ENCODE results near the gene MTHFD1. TPM values are rescaled to one million over a fixed set of nuclear protein-coding genes. Genes with fewer than 3 reads are reported as not detected.
A peak's percentile ranks its signal among the peaks of the same experiment; 100 is the strongest.

MTHFD1 gene
- total and polyA plus RNA-seq, 2 of the 4 experiments (the other 2 are of a cell fraction) = 32.2 to 64.9 TPM

DNA sequence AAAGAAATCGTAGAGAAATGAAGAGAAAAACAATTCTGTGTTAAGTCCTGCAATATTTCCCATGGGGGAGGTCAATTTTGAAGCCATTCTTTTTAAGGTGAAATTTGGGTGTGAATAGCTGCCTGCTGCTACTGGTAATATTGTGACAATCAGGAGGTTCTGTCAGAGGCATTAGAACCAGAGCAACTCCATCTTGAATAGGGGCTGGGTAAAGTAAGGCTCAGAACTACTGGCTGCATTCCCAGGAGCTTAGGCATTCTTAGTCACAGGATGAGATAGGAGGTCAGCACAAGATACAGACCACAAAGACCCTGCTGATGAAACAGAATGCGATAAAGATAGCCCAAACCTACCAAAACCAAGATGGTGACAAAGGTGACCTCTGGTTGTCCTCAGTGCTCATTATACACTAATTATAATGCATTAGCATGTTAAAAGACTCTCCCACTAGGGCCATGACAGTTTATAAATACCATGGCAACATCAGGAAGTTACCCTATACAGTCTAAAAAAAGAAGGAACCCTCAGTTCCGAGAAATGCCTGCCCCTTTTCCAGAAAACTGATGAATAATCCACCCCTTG, 24.8 kb upstream of the MTHFD1 start:
- 0 out of 2 replicates have a peak overlapping the region, but pooled peaks have one; percentile 52 for H2BK120ac ChIP-seq (ENCODE audit: low read depth, low read length)
- no peak overlapping the region for H2AFZ ChIP-seq (replicated peaks; ENCODE audit: low read length, poor library complexity)
- no TSS peak for BruUV-seq (replicated peaks)
- H4K8ac ChIP-seq (ENCODE audit: low read depth in 2 of 2, low read length in 2 of 2) = peak overlapping the region; percentile 14 to 64; a peak in 1 of 4 replicates
- CTCF ChIA-PET = no interaction called here
- POLR2A ChIA-PET (ENCODE audit: unreplicated experiment) = no interaction called here
- in situ Hi-C loops (cut with MboI; ENCODE audit: low sequenced_read_pairs) (no loop called here), dilution Hi-C loops (cut with HindIII; ENCODE audit: low sequenced_read_pairs, unreplicated experiment) (no loop called here), intact Hi-C loops (cut with micrococcal nuclease) (no loop called here)
- H3K14ac ChIP-seq (replicated peaks; ENCODE audit: low read depth, low read length) = 0 out of 2 replicates have a peak overlapping the region, but pooled peaks have one; percentile 32
- peaks cover 2% of the 10 kb centered on the region; the same call in 1 of the 2 replicates for H3K4me1 ChIP-seq (ENCODE audit: control insufficient read depth, insufficient read depth, low read length)
- no peak overlapping the region for H3K27ac ChIP-seq (ENCODE audit: insufficient read depth, low read length)
- 100% methylated on average over 1 of the region's 3 CpGs; no CpG with 5 or more reads in 1 of the 2 experiments for WGBS, 2 experiments (ENCODE audit: extremely low coverage in 2 of 2, insufficient read length in 1 of 2)
- H3K56ac ChIP-seq (ENCODE audit: extremely low read depth, insufficient read depth, low read length) = no peak overlapping the region
- DNase-seq = peak; percentile 83
- no peak overlapping the region for H2BK15ac ChIP-seq (ENCODE audit: low read depth, low read length)
- peak overlapping the region; percentile 68 for H2BK5ac ChIP-seq (ENCODE audit: low read depth, low read length, poor library complexity, severe bottlenecking)
- H3K18ac ChIP-seq (ENCODE audit: low read depth, low read length) = no peak overlapping the region; the same call in 1 of the 2 replicates
- no peaks in the 10 kb centered on the region for H3K79me1 ChIP-seq (ENCODE audit: low read depth in 1 of 2, low read length in 2 of 2)
- H3K23ac ChIP-seq (ENCODE audit: low read depth, low read length) = no peak overlapping the region
- peak overlapping the region; percentile 7; the same call in 1 of the 2 replicates for H3K4ac ChIP-seq (ENCODE audit: low read depth, low read length)
- H3K36me3 ChIP-seq (ENCODE audit: control insufficient read depth, insufficient read depth, low read length) = no peaks in the 10 kb centered on the region
- no peak overlapping the region for H3K9ac ChIP-seq (ENCODE audit: low read depth, low read length)
- no peak overlapping the region for H2AK5ac ChIP-seq (ENCODE audit: low read depth, low read length)
- no peaks in the 10 kb centered on the region for H3K9me3 ChIP-seq (ENCODE audit: control insufficient read depth, insufficient read depth, low read length)
- H2AK9ac ChIP-seq (replicated peaks; ENCODE audit: low read depth, low read length, poor library complexity) = no peak overlapping the region
- no peak overlapping the region for H4K5ac ChIP-seq (ENCODE audit: low read depth, low read length)
- no peaks in the 10 kb centered on the region for H3K9me1 ChIP-seq (ENCODE audit: insufficient read depth, low read length)
- H3K4me3 ChIP-seq (ENCODE audit: insufficient read depth, low read depth, low read length) = no peak overlapping the region
- no peak for TF ChIP-seq MAZ (IDR thresholded peaks at IDR 0.05; ENCODE audit: borderline replicate concordance, low read depth, low read length)
- TF ChIP-seq CEBPB (IDR thresholded peaks at IDR 0.05; ENCODE audit: low read depth, low read length) = peak; percentile 30; the same call in 1 of the 2 replicates
- TF ChIP-seq RCOR1 (IDR thresholded peaks at IDR 0.05; ENCODE audit: insufficient replicate concordance, low read length) = no peak
- peak; percentile 57 for TF ChIP-seq BHLHE40 (IDR thresholded peaks at IDR 0.05; ENCODE audit: low read depth, low read length)
- no peak for TF ChIP-seq NFE2L2 (IDR thresholded peaks at IDR 0.05; ENCODE audit: low read depth, low read length)
- TF ChIP-seq, protein P1, sequence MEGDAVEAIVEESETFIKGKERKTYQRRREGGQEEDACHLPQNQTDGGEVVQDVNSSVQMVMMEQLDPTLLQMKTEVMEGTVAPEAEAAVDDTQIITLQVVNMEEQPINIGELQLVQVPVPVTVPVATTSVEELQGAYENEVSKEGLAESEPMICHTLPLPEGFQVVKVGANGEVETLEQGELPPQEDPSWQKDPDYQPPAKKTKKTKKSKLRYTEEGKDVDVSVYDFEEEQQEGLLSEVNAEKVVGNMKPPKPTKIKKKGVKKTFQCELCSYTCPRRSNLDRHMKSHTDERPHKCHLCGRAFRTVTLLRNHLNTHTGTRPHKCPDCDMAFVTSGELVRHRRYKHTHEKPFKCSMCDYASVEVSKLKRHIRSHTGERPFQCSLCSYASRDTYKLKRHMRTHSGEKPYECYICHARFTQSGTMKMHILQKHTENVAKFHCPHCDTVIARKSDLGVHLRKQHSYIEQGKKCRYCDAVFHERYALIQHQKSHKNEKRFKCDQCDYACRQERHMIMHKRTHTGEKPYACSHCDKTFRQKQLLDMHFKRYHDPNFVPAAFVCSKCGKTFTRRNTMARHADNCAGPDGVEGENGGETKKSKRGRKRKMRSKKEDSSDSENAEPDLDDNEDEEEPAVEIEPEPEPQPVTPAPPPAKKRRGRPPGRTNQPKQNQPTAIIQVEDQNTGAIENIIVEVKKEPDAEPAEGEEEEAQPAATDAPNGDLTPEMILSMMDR (conservative IDR thresholded peaks at IDR 0.05; ENCODE audit: low read depth, low read length) = no peak
- TF ChIP-seq, protein P2, sequence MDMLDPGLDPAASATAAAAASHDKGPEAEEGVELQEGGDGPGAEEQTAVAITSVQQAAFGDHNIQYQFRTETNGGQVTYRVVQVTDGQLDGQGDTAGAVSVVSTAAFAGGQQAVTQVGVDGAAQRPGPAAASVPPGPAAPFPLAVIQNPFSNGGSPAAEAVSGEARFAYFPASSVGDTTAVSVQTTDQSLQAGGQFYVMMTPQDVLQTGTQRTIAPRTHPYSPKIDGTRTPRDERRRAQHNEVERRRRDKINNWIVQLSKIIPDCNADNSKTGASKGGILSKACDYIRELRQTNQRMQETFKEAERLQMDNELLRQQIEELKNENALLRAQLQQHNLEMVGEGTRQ (IDR thresholded peaks at IDR 0.05; ENCODE audit: low read depth, low read length) = no peak
- no peak for TF ChIP-seq RFX5 (IDR thresholded peaks at IDR 0.05; ENCODE audit: low read depth, low read length)
- TF ChIP-seq MAFK (IDR thresholded peaks at IDR 0.05; ENCODE audit: low read depth, low read length) = no peak
- H3K27me3 ChIP-seq (ENCODE audit: control insufficient read depth, insufficient read depth, low read length) = no peaks in the 10 kb centered on the region
- H4K20me1 ChIP-seq (ENCODE audit: insufficient read depth, low read length) = no peaks in the 10 kb centered on the region
- peak; percentile 65 for ATAC-seq (ENCODE audit: low read depth)
- H4K91ac ChIP-seq (ENCODE audit: insufficient read depth, low read depth, low read length) = peak overlapping the region; percentile 12; the same call in 1 of the 2 replicates
- H2BK20ac ChIP-seq (ENCODE audit: low read depth, low read length) = 0 out of 2 replicates have a peak overlapping the region, but pooled peaks have one; percentile 26
- H3K4me2 ChIP-seq (ENCODE audit: low read depth, low read length) = no peak overlapping the region

All from IMR-90 (cell line).